ENCODE data around the gene USO1.
"Not testable (repeated sequence)": the region's sequence is repeated elsewhere in the genome, so short reads cannot be mapped to it uniquely, and the experiment has no call there.

Gene USO1

GRCh38 chr4:75724066-75724866, at the start of gene USO1:
Gene USO1 (plus strand): TSS chr4:75724577. CDS start chr4:75724820, 243 bp downstream.
- in situ Hi-C loops (cut with HindIII; ENCODE audit: low pct_ligation_motif_present, low pct_unique_long_range_greater_than_20kb, low sequenced_read_pairs), result no loop called here
- peak; percentile 96 for DNase-seq

DNA sequence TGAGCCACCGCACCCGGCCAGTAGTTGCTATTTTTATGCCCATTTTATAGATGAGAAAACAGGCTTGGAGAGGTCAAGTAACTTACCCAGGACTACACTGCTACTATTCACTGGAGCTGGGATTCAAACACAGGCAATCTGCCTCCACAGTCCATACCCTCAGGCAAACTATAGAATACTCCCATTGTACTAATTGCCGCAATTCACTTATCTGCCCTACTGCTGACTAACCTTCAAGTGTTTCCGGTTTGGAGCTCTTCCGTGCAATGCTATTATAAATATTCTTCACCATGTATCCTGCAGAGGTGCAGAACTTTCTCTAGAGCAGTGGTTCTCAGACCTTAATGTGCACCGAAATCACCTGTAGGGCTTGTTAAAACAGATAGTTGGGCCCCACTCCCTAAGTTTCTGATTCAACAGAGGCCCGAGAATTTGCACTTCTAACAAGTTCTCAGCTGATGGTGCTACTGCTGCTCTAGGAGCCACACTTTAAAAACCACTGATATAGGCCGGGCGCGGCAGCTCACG, 49.3 kb upstream of the USO1 start:
- in situ Hi-C loops (cut with HindIII; ENCODE audit: low pct_ligation_motif_present, low pct_unique_long_range_greater_than_20kb, low sequenced_read_pairs), result no loop called here

DNA sequence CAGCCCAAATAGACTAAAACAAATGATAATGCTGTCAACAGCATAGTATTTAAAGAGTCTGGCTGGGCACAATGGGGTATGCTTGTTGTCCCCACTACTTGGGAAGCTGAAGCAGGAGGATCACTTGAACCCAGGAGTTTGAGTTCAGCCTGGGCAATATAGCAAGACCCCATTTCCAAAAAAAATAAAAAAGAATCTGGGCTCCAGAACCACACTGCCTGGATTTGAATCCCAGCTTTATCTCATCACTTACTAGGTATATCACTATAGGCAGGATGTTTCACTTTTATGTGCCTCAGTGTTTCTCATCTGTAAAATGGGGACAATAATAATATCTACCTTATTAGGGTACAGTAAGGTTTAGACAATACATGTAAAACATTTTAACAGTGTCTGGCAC, 45.9 kb upstream of the USO1 start:
- in situ Hi-C loops (cut with HindIII; ENCODE audit: low pct_ligation_motif_present, low pct_unique_long_range_greater_than_20kb, low sequenced_read_pairs), result no loop called here
- DNase-seq, result no peak

More for the DNA sequence above, 49.3 kb upstream of the USO1 start:
- DNase-seq, result no peak

DNA sequence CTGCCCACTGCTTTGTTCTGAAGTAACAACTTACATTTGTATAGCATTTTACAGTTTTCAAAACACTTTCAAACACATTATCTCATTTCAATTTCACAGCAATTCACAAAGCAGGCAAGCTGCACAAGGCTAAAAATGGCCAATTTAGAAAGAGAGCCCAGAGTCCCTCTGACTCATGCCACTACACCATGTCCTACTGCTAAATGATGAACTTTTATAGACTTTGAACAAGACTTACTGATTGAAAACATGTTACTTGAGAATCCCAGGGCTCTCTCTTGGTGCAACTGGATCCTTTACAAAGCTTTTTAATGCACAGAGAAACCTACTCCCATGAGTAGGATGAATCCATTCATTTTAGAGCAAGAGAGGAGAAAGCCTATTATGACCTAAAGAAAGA, 45.4 kb upstream of the USO1 start:
- DNase-seq, result no peak
- in situ Hi-C loops (cut with HindIII; ENCODE audit: low pct_ligation_motif_present, low pct_unique_long_range_greater_than_20kb, low sequenced_read_pairs), result no loop called here

GRCh38 chr4:75679876-75680575, 44.4 kb upstream of the USO1 start:
- in situ Hi-C loops (cut with HindIII; ENCODE audit: low pct_ligation_motif_present, low pct_unique_long_range_greater_than_20kb, low sequenced_read_pairs), result no loop called here
- DNase-seq, result no peak

DNA sequence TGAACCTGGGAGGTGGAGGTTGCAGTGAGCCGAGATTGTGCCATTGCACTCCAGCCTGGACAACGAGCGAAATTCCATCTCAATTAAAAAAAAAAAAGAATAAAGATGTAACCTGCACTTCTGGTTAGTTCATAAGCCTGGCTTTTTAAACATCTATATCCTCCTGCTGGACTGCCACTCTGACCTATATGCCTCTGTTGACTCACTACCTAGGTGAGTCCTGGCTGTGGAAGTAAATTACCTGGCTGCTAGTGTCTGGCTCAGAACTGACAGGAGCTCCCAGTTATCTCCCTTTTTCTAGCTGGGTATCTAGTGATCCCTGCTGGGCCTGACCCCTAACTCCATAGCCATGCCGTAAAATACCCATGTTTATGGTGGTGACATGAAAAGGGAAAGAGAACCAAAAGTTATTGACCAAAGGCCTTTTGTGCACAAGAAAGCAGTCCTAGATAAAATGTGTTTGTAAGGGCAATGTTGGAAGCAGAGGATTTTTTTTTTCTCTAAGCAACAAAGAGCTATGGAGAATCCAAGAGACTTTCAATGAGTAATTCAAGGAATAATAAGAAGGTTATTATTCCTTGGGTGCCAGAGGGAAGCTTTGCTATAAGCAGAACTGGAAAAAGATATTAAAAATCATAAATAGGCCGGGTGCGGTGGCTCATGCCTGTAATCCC, 40.8 kb upstream of the USO1 start:
- no peak for DNase-seq
- in situ Hi-C loops (cut with HindIII; ENCODE audit: low pct_ligation_motif_present, low pct_unique_long_range_greater_than_20kb, low sequenced_read_pairs), result no loop called here

DNA sequence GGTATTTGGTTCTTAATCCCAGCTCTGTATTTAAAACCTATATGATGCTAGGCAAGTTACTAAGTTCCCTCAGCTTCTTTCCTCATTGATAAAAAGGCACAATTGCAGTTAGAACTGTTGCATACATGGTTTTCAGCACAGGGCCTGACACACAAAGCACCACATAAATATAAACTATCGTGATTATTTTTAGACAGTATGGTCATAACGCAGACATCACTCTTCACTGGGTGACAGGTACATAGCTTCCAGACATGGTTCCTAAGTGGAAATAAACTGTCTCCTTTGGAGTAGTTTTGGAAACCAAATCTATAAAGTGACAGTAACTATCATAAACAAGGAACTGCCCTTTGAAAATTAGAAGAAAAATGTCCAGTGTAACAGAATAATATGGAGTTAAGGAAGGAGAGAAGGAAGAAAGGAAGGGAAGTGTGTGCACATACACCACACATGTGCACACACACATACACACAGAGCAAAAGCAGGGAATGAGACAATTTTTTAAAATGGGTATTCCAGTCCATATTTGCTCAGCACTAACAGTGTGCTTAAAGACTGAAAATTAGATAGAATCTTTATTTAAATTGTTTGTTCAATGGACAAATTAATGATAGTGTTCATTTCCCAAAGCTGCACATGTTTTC, 38.7 kb upstream of the USO1 start:
- in situ Hi-C loops (cut with HindIII; ENCODE audit: low pct_ligation_motif_present, low pct_unique_long_range_greater_than_20kb, low sequenced_read_pairs), result no loop called here
- no peak for DNase-seq

DNA sequence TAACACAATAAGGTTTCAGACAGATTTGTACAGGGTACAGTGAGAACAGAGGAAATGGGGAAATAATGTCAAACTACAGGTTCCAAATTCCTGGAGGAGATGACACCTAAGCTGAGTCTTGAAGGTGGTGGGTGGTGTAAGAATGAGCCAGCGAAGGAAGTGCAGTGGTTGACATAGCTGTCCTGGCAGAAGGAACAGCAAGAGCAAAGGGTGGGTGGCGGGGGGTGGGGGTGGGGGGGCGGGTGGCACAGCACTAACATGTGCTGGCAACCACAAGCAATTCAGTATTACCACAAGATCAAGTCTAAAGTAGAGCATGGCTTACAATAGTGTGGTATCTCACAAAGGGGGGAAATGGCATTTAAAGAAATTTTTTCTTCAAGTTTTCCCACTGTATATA, 38.0 kb upstream of the USO1 start:
- DNase-seq, result no peak
- in situ Hi-C loops (cut with HindIII; ENCODE audit: low pct_ligation_motif_present, low pct_unique_long_range_greater_than_20kb, low sequenced_read_pairs), result no loop called here

DNA sequence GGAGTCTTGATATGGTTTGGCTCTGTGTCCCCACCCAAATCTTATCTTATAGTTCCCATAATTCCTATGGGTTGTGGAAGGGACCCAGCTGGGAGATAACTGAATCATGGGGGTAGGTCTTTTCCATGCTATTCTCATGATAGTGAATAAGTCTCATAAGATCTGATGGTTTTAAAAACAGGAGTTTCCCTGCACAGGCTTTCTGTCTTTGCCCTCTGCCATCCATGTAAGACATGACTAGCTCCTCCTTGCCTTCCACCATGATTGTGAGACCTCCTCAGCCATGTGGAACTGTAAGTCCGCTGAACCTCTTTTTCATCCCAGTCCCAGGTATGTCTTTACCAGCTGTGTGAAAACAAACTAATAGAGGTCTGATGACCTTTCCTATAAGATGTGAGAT, 37.3 kb upstream of the USO1 start:
- DNase-seq; in situ Hi-C loops (cut with HindIII; ENCODE audit: low pct_ligation_motif_present, low pct_unique_long_range_greater_than_20kb, low sequenced_read_pairs): not testable (repeated sequence)

- DNase-seq; in situ Hi-C loops (cut with HindIII; ENCODE audit: low pct_ligation_motif_present, low pct_unique_long_range_greater_than_20kb, low sequenced_read_pairs): not testable (repeated sequence)
Measured at GRCh38 chr4:75692066-75692465, 32.3 kb upstream of the USO1 start.

GRCh38 chr4:75696071-75696470, 28.3 kb upstream of the USO1 start:
- DNase-seq, result no peak
- in situ Hi-C loops (cut with HindIII; ENCODE audit: low pct_ligation_motif_present, low pct_unique_long_range_greater_than_20kb, low sequenced_read_pairs), result no loop called here

DNA sequence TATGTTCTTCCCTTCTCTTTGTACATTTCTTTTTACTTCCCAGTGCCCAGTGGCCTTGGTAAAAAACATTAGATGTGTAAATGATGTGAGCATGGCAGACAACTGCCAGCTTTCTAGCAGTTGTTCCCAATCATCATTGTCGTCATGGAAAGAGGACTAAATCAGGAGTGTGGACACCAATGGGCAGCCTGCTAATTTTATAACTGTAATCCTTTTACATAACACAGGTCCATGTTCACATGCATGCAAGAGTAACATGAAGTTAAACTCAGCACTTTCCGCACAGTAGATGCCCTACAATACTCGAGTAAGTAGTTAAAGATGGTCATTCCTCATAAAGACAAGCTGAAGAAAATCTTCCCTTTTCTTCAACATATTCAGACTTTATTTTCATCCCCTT, 27.8 kb upstream of the USO1 start:
- DNase-seq, result no peak
- in situ Hi-C loops (cut with HindIII; ENCODE audit: low pct_ligation_motif_present, low pct_unique_long_range_greater_than_20kb, low sequenced_read_pairs), result no loop called here

DNA sequence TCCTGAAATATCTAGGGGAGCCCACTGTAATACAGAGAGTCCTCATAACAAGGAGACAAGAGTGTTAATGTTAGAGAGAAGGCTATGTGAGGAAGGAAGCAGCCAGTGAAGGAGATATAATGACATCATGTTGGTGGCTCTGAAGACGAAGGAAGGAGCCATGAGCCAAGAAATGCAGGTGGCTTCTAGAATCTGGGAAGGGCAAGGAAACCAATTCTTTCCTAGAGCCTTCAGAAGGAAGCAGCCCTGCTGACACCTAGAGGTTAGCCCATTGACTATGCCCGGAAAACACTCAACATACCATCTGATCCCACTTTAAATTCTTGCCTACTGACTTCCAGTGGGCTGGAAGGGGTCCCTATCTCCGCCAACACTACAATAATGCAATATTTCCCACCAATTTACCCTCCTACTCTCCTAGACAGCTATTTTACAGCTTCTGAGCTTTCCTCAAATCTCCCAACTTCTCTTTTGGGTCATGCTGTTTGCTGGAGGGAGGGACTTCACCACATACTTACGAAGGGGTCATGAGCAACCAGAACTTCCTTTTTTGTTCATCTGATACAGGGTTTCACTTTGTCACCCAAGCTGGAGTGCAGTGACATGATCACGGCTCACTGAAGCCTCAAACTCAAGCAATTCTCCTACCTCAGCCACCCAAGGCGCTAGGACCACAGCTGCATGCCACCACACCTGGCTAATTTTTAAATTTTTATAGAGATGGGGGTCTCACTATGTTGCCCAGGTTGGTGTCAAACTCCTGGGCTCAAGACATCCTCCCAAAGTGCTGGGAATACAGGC, 26.0 kb upstream of the USO1 start:
- in situ Hi-C loops (cut with HindIII; ENCODE audit: low pct_ligation_motif_present, low pct_unique_long_range_greater_than_20kb, low sequenced_read_pairs), result no loop called here
- DNase-seq, result no peak

DNA sequence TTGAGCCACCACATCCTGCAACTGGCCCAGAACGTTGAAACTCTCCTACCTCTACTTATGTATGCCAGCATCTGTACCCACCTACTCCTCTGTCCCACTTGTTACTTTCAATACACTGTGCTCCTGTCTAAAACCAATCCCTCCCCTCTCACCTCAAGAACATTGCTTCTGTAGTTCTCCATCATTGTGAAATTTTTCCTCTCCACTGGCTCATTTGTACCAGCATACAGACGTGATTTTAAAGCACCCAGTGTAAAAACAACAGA, 25.5 kb upstream of the USO1 start:
- in situ Hi-C loops (cut with HindIII; ENCODE audit: low pct_ligation_motif_present, low pct_unique_long_range_greater_than_20kb, low sequenced_read_pairs), result no loop called here
- no peak for DNase-seq

- no peak for DNase-seq
- in situ Hi-C loops (cut with HindIII; ENCODE audit: low pct_ligation_motif_present, low pct_unique_long_range_greater_than_20kb, low sequenced_read_pairs), result no loop called here
Measured at GRCh38 chr4:75699299-75699698, 25.1 kb upstream of the USO1 start.

DNA sequence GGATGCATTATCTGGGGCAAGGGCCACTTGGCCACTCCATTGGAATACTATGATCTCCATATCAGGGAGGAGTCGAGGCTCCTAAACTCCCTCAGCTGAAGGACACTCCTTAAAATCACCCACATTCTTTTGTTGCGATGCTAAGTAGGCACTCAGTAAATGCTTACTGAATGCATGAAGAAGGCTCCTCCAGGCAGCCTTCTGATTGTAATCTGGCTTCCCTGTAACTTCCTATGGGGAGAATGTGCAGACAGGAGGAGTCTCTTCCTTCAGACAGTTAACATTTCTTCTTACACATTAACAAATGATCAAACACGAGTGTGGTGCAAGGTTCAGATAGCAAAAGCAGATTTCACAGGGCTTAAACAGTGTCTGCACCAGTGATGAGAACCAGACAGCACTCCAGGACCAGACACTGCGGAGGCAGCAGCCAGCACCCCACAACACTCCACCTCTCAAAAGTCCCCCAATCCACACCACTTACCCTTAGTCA, 21.4 kb upstream of the USO1 start:
- DNase-seq, result no peak
- in situ Hi-C loops (cut with HindIII; ENCODE audit: low pct_ligation_motif_present, low pct_unique_long_range_greater_than_20kb, low sequenced_read_pairs), result no loop called here

DNA sequence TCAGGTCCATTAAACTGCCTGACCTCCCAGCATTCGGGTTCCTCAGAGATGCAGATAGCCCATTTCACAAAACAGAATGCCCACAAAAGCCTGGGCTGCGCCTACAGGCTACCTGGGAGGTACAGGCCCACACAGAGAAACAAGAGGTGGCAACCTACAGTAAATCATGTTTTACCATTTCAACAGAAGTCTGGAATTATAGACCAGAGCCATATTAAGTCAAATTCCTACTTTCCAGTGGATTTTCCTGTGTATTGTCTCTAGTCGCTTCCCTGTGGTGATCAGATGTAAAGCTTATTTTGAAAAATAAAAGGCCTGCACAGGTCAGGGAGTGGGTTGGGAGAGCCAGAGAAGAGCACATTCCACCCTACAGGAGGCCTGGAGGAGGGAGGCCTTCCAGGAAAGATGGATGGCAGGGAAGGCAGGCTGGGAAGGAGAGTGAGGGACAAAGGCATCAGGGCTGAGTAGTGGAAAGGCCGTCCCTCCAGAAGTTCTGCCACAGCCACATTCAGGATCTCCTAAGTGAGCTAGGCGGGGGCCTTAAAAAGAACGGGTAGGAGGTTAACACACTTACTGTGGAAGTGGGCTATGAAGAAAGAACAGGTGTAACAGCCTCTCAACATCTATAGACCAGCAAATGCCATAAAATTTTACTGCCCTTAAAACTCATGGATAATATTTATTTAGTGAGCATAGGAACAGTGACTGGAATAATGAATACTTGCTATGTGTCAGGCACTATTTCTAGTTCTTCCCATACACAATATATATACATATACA, 19.0 kb upstream of the USO1 start:
- no peak for DNase-seq
- in situ Hi-C loops (cut with HindIII; ENCODE audit: low pct_ligation_motif_present, low pct_unique_long_range_greater_than_20kb, low sequenced_read_pairs), result no loop called here

Measured in ACHN (cell line).